MCF 10A (cell line): ENCODE data around the gene NCDN. TPM values are rescaled to one million over a fixed set of nuclear protein-coding genes. Genes with fewer than 3 reads are reported as not detected.
A peak's percentile ranks its signal among the peaks of the same experiment; 100 is the strongest.

ENCODE experiments used
- BruUV-seq: library from RNA; stranded (reverse); fragments of 400-500 nt; replicated peaks from 2 replicates; lab custom pipeline; 2021; lab: Mats Ljungman, UMichigan
- CTCF ChIA-PET: fragments of 300-600 bp; sonication (Branson Sonifier 250); formaldehyde crosslinking; extraction: SDS; loops from one replicate; lab custom pipeline; 2021; ENCODE audit warnings: antibody characterized with exemption, inconsistent platforms; lab: Yijun Ruan, JAX
- POLR2A ChIA-PET: fragments of 300-600, 350-650 bp; sonication (Branson Sonifier 250); formaldehyde crosslinking; extraction: SDS; loops from one replicate; lab custom pipeline; 2020; ENCODE audit warnings: antibody characterized with exemption, inconsistent platforms; lab: Yijun Ruan, JAX
- DNase-seq: peaks from one replicate; pipeline ENCODE4 v3.0.0-alpha.2; 2018; ENCODE audit not compliant: unreplicated experiment
- H3K27ac Mint-ChIP-seq: one replicate; pipeline ENCODE4 v1.8.0; 2022; ENCODE audit warnings: mild to moderate bottlenecking, low read depth, mixed read lengths; ENCODE audit not compliant: unreplicated experiment
- H3K27me3 Mint-ChIP-seq: one replicate; pipeline ENCODE4 v1.8.0; 2022; ENCODE audit warnings: mixed read lengths; ENCODE audit not compliant: insufficient read depth, unreplicated experiment
- H3K36me3 Mint-ChIP-seq: one replicate; pipeline ENCODE4 v1.8.0; 2022; ENCODE audit warnings: mild to moderate bottlenecking, moderate library complexity, mixed read lengths; ENCODE audit not compliant: insufficient read depth, unreplicated experiment
- H3K4me1 Mint-ChIP-seq: one replicate; pipeline ENCODE4 v1.8.0; 2022; ENCODE audit warnings: mixed read lengths; ENCODE audit not compliant: insufficient read depth, unreplicated experiment
- H3K4me3 Mint-ChIP-seq: one replicate; pipeline ENCODE4 v1.8.0; 2022; ENCODE audit warnings: mild to moderate bottlenecking, moderate library complexity, mixed read lengths; ENCODE audit not compliant: unreplicated experiment
- H3K9me3 Mint-ChIP-seq: one replicate; pipeline ENCODE4 v1.8.0; 2022; ENCODE audit warnings: mixed read lengths; ENCODE audit not compliant: unreplicated experiment
- CTCF ChIP-seq: fragments of 200-600 bp; IDR thresholded peaks from one replicate; pipeline ENCODE4 v1.8.0; 2022; ENCODE audit warnings: antibody characterized with exemption, mild to moderate bottlenecking; ENCODE audit not compliant: unreplicated experiment
- intact Hi-C: fragments of 100-400 bp; cut with micrococcal nuclease; formaldehyde crosslinking; loops from 2 replicates; pipeline ENCODE4 v1.14.1; 2022
- total RNA-seq: library from RNA; stranded (reverse); gene quantifications from 2 replicates; pipeline ENCODE4 v1.2.3, GENCODE V29; 2022

The NCDN gene
- total RNA-seq, 1 experiment from 2014 or later = 31.5 TPM

DNA sequence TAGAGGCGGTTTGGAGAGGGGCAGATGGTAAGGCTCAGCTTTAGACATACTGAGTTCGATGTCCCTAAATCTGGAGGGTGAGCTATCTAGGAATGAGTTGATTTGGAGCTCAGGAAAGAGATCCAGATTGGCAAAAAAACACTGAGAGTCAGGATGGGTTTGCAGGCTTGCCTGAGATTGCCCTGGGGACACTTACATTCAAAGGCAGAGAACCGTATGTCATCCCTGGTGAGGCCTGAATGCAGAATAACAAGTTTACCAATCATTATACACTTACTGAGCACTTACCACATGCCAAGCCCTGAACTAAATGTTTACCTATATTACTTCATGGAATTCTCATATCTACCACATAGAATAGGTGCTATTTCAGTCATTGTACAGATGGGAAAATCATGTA lies 43.0 kb downstream of the NCDN start:
- no peak for TF ChIP-seq CTCF
- H3K27me3 Mint-ChIP-seq = no peaks in the 10 kb centered on the region
- H3K9me3 Mint-ChIP-seq = no peaks in the 10 kb centered on the region
- H3K4me1 Mint-ChIP-seq = peaks cover under 1% of the 10 kb centered on the region
- POLR2A ChIA-PET = interaction anchor here (1.1 kb wide), 1 partner anchor 33 kb away, joined by 3 read pairs; no protein-coding TSS in a partner anchor
- intact Hi-C loops = no loop called here
- CTCF ChIA-PET = interaction anchor here (1.0 to 2.0 kb wide), 3 partner anchors 8 to 126 kb away, joined by 4 to 5 read pairs (median 5); no protein-coding TSS in a partner anchor
- BruUV-seq = no TSS peak
- H3K36me3 Mint-ChIP-seq = peaks cover 54% of the 10 kb centered on the region
- DNase-seq = no peak
- H3K27ac Mint-ChIP-seq = no peak overlapping the region
- no peak overlapping the region for H3K4me3 Mint-ChIP-seq

- Mint-ChIP-seq H3K9me3 (no peaks in the 10 kb centered on the region), H3K4me1 (peaks cover 6% of the 10 kb centered on the region), H3K36me3 (peaks cover 74% of the 10 kb centered on the region), H3K27me3 (no peaks in the 10 kb centered on the region), H3K27ac (no peak overlapping the region), H3K4me3 (no peak overlapping the region)
- intact Hi-C loops = no loop called here
- POLR2A ChIA-PET = interaction anchor here (0.6 kb wide), 1 partner anchor 405 kb away, joined by 3 read pairs; no protein-coding TSS in a partner anchor
- DNase-seq = no peak
- CTCF ChIA-PET = interaction anchor here (1.4 to 3.4 kb wide), 2 partner anchors 112 to 124 kb away, joined by 3 to 15 read pairs; no protein-coding TSS in a partner anchor
- TF ChIP-seq CTCF = no peak
- no TSS peak for BruUV-seq
Observed at GRCh38 chr1:35603468-35603867, 45.9 kb downstream of the NCDN start.

DNA sequence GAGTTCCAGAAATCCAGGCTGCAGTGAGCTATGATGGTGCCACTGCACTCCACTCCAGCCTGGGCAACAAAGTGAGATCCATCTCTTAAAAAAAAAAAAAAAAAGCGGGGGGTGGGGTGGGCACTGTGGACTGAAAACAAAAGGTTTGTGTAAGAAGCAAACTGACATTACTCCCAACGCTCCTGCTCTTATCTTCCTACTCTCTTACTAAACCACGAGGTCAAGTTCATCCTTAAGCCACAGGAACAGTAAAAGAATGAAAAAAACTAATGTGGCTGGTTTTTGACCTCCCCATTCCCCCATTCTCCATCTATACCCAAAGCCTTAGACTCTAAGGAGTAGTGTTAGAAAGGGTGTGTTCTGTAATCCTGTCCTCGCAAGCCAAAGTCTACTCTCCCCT lies 46.3 kb downstream of the NCDN start:
- DNase-seq = no peak
- H3K27ac Mint-ChIP-seq = no peak overlapping the region
- ChIA-PET CTCF (interaction anchor here (1.4 to 3.4 kb wide), 2 partner anchors 112 to 123 kb away, joined by 3 to 15 read pairs; no protein-coding TSS in a partner anchor), POLR2A (interaction anchor here (0.6 kb wide), 1 partner anchor 405 kb away, joined by 3 read pairs; no protein-coding TSS in a partner anchor)
- intact Hi-C loops = no loop called here
- no TSS peak for BruUV-seq
- H3K36me3 Mint-ChIP-seq = peaks cover 77% of the 10 kb centered on the region
- H3K27me3 Mint-ChIP-seq = no peaks in the 10 kb centered on the region
- TF ChIP-seq CTCF = no peak
- peaks cover 6% of the 10 kb centered on the region for H3K4me1 Mint-ChIP-seq
- H3K9me3 Mint-ChIP-seq = no peaks in the 10 kb centered on the region
- no peak overlapping the region for H3K4me3 Mint-ChIP-seq

DNA sequence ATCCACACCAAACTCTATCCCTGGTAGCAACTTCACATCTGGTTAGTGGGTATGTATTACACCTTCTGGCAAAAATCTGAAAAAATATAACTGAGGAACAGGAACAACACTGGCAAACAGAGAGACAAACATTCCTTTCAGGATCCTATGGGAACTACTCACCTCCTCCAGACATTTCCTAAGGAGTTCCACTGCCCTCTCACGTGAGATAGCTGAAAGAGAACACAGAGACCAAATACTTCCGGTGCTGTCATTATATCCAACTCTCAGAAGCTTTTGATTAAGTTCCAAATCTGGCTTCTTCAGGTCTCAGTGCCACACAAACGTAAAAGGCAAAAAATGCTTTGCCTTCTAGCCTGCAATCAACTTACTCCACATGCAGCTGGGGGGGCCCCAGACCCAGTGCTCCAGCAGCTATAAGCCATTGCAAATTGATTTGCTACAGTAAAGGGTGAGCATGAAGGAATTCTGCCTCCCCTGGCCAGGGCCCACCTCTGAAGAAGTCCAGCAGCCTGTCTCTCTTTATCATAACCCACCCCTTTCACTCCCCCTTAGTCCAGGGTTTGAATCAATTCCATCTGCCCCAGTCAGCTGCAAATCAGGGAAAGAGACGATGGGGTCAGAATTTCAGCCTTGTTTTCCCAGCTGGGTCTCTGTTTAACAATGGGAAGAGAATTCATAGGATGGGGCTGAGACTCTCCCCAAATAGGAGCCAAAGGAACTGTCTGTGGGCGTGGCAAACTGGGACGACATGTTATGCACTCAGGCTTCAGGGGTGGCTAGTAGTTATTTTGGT lies 47.7 kb downstream of the NCDN start:
- no peak for TF ChIP-seq CTCF
- Mint-ChIP-seq H3K4me3 (no peak overlapping the region), H3K4me1 (peaks cover 6% of the 10 kb centered on the region), H3K27me3 (no peaks in the 10 kb centered on the region), H3K36me3 (peaks cover 76% of the 10 kb centered on the region), H3K27ac (peak overlapping the region; percentile 35), H3K9me3 (no peaks in the 10 kb centered on the region)
- BruUV-seq = no TSS peak
- no peak for DNase-seq
- intact Hi-C loops = no loop called here
- ChIA-PET POLR2A (interaction anchor here (0.6 to 0.7 kb wide), 2 partner anchors 20 kb away, joined by 3 read pairs; no protein-coding TSS in a partner anchor), CTCF (interaction anchor here (0.9 to 3.4 kb wide), 2 partner anchors 20 to 122 kb away, joined by 3 to 15 read pairs; no protein-coding TSS in a partner anchor)
